GM20431 (cell line): ENCODE results near the gene LRP3.
"Not testable (repeated sequence)": the region's sequence is repeated elsewhere in the genome, so short reads cannot be mapped to it uniquely, and the experiment has no call there.

ENCODE experiments used
- in situ Hi-C: fragments of 300-500 bp; cut with MseI, MboI; formaldehyde crosslinking; loops from one replicate; pipeline ENCODE4 v1.15.0; 2020; ENCODE audit warnings: low sequenced_read_pairs; ENCODE audit not compliant: unreplicated experiment

LRP3 gene, protein sequence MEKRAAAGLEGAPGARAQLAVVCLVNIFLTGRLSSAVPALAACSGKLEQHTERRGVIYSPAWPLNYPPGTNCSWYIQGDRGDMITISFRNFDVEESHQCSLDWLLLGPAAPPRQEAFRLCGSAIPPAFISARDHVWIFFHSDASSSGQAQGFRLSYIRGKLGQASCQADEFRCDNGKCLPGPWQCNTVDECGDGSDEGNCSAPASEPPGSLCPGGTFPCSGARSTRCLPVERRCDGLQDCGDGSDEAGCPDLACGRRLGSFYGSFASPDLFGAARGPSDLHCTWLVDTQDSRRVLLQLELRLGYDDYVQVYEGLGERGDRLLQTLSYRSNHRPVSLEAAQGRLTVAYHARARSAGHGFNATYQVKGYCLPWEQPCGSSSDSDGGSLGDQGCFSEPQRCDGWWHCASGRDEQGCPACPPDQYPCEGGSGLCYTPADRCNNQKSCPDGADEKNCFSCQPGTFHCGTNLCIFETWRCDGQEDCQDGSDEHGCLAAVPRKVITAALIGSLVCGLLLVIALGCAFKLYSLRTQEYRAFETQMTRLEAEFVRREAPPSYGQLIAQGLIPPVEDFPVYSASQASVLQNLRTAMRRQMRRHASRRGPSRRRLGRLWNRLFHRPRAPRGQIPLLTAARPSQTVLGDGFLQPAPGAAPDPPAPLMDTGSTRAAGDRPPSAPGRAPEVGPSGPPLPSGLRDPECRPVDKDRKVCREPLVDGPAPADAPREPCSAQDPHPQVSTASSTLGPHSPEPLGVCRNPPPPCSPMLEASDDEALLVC

DNA sequence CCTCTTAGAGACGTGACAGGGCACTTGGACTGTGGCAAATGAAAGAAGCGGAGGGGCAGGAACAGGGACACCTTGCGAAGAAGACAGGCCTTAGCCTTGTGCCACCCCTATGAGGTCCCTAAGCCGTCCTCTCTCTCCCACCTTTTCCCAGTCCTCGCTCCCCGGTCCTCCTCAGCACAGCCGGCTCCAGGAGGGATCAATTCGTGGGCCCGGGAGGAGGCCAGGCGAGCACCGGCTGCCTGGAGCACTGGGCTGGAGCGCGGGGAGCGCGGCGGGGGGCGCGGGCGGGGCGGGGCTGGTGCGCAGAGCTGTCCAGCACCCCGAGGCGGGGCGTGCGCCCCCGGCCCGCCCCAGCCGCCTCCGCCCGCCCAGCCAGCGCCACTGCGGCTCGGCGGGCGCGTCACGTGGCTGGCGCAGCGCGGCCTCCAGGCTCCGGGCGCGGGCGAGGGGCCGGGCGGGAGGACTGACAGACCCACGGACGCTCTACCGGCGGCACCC lies at the start of gene LRP3:
Gene LRP3 (plus strand): TSS at position 466 of the 498 bp plus-strand sequence. CDS start 456 bp downstream, outside the sequence.
- in situ Hi-C loops = no loop called here

DNA sequence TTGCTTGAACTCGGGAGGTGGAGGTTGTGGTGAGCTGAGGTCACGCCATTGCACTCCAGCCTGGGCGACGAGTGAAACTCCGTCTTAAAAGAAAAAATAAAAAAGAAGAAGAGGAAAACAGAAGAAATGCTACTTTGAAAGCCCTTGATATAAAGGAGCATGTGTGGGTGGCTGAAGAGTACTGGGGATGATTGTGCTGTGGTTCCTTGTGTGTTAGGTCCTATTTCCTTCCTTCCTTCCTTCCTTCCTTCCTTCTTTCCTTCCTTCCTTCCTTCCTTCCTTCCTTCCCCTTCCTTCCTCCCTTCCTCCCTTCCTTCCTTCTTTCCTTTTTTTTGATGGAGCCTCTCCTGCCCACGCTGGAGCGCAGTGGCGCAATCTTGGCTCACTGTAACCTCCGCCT lies 47.9 kb upstream of the LRP3 start:
- in situ Hi-C loops = no loop called here

DNA sequence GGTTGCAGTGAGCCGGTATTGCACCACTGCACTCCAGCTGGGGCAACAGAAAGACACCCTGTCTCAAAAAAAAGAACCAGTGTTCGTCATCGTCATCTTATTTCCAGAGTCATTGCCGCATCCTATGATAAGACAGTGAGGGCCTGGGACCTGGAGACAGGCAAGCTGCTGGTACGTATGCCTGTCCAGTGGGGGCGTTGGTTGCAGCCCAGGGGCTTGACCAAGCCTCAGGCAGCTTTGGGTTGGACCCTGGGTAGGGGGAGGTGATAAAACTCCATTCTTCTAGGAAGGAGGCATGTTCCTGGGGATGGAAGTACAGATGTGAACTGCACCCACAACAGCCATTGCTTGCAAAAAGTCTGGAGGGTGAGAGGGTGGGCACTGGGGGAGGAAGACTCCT lies 46.6 kb upstream of the LRP3 start:
- in situ Hi-C loops = no loop called here

DNA sequence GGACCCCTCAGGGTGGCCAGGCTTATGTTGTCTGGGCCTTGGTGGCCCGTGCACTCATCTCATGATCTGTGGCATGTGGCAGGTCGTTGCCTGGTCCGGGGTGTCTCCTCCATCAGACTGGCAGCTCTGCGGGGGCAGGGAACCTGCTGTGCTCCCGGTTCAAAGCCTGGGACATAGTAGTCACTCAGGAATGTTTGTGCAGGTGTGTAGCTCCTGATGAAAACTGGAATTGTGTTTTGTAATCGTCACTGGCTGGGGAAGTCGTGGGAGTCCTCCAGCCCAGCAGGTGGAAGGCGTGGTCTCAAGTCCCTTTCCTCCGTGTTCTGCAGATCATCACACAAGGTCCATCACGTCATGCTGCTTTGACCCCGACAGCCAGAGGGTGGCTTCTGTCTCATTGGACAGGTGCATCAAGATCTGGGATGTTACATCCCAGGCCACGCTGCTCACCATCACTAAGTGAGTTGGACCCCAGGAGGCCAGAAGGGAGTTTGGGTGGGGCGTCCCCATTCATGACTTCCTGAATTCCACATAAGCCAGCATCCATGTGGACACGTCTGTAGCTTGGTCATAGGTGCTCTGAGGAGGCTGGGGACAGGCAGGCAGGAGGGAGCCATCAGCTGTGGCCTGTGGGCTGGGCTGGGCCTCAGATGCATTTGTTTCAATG lies 43.1 kb upstream of the LRP3 start:
- in situ Hi-C loops = no loop called here

DNA sequence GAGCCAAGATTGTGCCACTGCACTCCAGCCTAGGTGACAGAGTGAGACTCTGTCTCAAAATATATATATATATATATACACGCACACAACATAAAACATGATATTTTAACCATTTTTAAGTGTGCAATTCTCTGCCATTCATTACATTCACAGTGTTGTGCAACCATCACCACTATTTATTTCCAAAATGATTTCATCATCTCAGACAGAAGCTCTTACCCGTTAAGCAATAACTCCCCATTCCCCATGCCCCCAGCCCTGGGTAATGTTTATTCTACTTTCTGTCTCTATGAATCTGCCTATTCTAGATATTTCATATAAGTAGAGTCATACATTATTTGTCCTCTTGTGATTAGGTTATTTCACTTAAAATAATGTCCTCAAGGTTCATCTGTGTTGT lies 42.0 kb upstream of the LRP3 start:
- in situ Hi-C loops = no loop called here

DNA sequence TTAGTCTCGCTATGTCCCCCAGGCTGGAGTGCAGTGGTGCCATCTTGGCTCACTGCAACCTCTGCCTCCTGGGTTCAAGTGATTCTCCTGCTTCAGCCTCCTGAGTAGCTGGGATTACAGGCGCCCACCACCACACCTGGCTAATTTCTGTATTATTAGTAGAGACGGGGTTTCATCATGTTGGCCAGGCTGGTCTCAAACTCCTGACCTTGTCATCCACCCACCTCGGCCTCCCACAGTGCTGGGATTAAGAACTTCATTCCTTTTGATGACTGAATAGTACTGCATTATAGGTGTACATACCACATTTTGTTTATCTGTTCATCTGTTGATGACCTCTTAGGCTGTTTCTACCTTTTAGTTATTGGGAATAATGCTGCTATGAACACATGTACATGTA lies 41.5 kb upstream of the LRP3 start:
- in situ Hi-C loops = not testable (repeated sequence)

DNA sequence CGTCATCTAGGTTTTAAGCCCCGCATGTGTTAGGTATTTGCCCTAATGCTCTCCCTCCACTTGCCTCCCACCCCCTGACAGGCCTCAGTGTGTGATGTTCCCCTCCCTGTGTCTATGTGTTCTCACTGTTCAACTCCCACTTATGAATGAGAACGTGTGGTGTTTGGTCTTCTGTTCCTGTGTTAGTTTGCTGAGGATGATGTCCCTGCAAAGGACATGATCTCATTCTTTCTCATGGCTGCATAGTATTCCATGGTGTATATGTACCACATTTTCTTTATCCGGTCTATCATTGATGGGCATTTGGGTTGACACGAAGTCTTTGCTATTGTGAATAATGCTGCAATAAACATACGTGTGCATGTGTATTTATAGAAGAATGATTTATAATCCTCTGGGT lies 39.8 kb upstream of the LRP3 start:
- in situ Hi-C loops = not testable (repeated sequence)

DNA sequence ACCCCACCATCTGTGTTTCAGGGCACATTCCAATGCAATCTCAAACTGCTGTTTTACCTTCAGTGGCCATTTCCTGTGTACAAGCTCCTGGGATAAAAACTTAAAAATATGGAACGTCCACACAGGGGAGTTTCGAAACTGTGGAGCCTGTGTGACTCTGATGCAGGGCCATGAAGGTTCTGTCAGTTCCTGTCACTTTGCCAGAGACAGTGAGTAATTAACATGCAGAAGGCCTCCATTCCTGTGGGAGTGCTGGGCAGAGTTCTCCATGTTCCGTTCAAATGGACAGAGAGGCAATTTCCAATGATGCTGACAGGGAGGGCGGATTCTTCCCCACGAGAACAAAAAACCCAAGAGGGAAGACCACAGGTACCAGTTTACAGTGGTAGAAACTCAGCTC lies 37.8 kb upstream of the LRP3 start:
- in situ Hi-C loops = no loop called here

DNA sequence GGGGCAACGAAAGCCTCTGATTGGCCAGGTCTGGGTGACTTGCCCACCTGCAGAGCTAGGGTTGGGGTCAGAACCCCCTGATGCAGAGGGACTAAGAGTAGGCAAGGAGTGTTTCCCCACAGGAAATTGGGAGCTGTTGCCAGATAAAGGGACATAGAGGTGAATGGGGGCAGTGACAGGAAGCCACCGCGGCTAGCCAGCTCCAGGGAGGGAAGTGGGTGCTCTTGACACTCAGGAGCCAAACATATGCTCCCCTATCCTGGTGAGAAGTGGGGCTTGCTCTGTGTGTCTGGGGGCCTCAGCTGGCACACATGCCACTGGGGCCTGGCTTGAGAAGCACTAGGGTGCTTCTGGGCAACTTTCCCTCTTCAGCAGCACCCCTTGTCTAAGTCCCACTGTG lies 36.2 kb upstream of the LRP3 start:
- in situ Hi-C loops = no loop called here

DNA sequence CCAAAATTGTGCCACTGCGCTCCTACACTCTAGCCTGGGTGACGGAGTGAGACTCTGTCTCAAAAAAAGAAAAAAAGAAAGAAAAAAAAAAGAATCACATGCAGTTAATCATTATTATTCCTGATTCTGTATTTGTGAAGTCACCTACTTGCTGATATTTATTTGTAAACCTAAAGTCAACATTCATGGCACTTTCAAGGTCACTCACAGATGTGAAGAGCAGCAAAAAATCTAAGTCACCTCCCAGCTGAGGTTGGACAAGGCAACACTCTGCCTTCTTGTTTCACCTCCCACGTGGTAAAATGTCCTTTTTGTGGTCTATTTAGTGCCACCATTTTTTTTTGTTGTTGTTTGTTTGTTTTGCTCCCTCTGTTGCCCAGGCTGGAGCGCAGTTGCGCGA lies 35.8 kb upstream of the LRP3 start:
- in situ Hi-C loops = no loop called here

DNA sequence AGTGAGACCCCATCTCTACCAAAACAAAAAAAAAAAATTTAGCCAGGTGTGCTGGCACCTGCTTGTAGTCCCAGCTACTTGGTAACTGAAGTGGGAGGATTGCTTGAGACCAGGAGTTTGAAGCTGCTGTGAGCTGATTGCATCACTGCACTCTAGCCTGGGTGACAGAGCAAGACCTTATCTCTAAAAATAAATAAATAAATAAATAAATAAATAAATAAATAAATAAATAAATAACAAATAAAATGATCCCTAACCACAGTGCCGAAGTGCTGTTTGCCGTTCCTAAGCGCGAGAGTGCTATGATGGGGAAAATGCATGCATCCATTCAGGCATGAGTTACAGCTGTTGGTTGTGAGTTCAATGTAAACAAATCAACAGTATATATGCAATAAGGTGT lies 35.0 kb upstream of the LRP3 start:
- in situ Hi-C loops = no loop called here

DNA sequence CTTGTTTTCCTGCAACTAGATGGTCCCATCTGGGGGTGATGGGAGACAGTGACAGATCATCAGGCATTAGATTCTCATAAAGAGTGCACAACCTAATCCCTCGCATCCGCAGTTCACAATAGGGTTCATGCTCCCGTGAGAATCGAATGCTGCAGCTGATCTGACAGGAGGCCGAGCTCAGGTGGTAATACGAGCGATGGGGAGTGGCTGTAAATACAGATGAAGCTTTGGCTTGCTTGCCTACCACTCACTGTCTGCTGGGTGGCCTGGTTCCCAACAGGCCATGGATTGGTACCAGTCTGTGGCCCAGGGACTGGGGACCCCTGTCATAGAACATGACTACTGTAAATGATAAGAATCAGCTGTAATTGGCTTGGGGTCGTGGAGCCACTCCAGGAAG lies 34.2 kb upstream of the LRP3 start:
- in situ Hi-C loops = no loop called here

DNA sequence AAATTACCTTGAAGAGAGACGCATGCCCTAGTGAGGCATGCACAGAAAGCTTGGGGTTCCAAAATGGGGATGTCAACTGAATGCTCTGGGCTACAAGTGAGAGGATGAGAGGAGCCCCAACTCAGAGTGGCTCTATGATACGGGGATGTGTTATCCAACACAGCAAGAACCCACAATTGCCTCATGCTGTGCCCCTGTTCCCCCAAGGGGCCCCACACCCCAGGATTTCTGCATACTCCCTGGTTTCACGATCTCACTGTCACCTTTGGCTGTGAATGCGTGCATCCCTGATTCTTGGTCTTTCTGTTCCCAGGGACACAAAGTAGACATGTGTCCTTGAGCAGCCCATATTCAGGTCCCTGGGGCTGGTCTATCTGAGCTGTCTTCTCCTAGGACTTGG lies 32.9 kb upstream of the LRP3 start:
- in situ Hi-C loops = no loop called here

DNA sequence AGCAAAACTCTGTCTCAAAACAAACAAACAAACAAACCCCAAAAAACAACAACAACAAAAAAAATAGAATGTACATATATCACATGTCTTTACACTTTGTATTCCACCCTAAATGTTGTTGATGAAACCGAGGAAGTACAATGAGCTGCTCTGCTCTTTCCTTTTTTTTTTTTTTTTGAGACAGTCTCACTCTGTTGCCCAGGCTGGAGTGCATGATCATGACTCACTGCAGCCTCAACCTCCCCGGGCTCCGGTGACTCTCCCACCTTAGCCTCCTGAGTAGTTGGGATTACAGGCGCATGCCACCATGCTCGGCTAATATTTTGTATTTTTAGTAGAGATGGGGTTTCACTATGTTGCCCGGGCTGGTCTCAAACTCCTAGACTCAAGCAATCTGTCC lies 30.6 kb upstream of the LRP3 start:
- in situ Hi-C loops = no loop called here

DNA sequence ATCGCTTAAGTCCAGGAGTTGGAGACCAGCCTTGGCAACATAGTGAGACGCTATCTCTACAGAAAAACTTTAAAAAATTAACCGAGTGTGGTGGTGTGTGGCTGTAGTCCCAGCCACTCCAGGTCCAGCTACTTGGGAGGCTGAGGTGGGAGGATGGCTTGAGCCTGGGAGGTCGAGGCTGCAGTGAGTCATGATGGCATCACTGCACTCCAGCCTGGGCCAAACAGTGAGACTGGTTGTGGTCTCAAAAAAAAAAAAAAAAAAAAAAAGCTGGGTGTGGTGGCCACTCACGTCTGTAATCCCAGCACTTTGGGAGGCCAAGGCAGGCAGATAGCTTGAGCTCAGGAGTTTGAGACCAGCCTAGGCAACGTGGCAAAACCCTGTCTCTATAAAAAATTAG lies 28.1 kb upstream of the LRP3 start:
- in situ Hi-C loops = not testable (repeated sequence)

DNA sequence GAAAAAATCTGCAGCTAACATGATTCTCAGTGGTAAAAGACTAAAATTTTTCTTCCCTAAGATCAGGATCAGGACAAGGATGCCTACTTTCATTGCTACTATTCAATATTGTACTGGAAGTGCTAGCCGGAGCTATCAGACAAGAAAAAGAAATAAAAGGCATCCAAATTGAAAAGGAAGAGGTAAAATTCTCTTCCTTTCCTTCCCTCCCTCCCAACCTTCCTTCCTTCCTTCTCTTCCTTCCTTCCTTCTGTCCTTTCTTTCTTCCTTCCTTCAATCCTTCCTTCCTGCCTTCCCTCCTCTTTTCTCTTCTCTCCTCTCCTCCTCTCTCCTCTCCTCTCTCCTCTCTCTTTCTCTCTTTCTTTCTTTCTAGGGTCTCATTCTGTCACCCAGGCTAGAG lies 26.7 kb upstream of the LRP3 start:
- in situ Hi-C loops = no loop called here

DNA sequence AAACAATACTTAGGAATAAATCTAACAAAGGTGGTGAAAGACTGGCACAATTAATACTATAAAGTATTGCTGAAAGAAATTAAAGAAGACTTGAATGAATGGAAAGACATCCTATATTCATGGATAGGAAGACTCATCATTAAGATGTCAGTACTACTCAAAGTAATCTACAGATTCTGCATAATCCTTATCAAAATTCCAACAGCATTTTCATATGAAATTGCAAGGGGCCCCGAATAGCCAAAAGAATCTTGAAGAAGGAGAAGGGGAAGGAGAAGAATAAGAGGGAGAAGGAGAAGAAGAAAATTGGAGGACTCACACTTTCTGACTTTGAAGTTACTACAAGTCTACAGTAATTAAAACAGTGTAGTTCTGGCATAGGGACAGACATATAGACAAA lies 25.6 kb upstream of the LRP3 start:
- in situ Hi-C loops = no loop called here

DNA sequence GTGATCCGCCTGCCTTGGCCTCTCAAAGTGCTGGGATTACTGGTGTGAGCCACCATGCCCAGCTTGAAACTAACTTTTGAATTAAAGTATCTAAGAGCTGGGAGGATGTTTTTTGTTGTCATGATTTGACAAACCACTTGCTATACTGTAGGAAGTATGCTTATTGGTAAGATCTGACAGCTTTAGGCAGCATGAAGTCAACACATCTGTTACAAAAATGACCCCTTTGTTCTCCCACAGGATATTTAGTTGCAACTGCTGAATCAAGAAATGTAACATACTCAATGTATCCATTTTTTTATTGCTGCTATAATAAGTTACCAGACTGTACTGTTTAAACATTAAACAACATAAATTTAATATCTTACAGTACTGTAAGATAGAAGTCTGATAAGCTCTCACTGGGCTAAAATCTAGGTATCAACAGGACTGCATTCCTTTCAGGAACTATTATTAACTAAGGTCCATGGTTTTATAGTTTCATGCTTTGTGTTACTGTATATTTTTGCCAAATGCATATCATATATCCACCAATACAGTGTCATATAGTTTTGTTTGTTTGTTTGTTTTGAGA lies 22.8 kb upstream of the LRP3 start:
- in situ Hi-C loops = no loop called here

DNA sequence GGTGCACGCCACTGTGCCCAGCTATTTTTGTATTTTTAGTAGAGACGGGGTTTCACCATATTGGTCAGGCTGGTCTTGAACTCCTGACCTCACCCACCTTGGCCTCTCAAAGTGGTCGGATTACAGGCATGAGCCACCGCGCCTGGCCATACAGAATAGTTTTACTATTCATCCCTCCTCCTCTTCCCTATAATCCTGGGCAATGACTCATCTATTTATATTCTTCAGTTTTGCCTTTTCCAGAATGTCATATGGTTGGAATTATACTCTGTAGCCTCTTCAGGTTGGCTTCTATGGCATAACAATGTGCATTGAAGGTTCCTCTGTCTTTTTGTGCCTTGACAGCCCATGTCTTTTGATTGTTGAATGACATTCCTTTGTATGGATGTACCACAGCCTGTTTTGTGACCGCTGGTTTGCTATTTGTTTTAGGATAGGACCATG lies 22.2 kb upstream of the LRP3 start:
- in situ Hi-C loops = no loop called here

DNA sequence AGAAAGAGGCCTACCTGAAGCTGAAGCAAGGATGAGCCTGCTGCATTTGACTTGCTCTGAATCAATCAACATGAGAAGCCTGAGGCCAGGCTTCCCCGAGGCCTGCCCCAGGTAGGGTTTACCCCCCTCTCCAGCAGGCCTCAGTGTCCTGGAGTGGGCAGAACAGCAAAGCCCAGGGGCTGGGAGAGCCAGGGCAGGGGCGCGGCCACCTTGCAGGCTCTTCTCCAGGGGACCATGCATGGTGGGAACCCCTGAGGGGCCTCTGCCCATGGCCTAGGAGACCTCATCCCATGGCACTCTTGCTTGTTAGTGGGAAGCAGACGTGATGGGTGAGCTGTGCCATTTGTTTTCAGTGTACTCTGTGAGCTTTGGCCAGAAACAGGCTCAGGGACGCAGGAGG lies 19.9 kb upstream of the LRP3 start:
- in situ Hi-C loops = no loop called here
